ENCODE results near the gene GRSF1. TPM values are rescaled to one million over a fixed set of nuclear protein-coding genes. Genes with fewer than 3 reads are reported as not detected.

Gene GRSF1, protein sequence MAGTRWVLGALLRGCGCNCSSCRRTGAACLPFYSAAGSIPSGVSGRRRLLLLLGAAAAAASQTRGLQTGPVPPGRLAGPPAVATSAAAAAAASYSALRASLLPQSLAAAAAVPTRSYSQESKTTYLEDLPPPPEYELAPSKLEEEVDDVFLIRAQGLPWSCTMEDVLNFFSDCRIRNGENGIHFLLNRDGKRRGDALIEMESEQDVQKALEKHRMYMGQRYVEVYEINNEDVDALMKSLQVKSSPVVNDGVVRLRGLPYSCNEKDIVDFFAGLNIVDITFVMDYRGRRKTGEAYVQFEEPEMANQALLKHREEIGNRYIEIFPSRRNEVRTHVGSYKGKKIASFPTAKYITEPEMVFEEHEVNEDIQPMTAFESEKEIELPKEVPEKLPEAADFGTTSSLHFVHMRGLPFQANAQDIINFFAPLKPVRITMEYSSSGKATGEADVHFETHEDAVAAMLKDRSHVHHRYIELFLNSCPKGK
- total RNA-seq, result 78.1 and 79.3 TPM in 2 replicates

DNA sequence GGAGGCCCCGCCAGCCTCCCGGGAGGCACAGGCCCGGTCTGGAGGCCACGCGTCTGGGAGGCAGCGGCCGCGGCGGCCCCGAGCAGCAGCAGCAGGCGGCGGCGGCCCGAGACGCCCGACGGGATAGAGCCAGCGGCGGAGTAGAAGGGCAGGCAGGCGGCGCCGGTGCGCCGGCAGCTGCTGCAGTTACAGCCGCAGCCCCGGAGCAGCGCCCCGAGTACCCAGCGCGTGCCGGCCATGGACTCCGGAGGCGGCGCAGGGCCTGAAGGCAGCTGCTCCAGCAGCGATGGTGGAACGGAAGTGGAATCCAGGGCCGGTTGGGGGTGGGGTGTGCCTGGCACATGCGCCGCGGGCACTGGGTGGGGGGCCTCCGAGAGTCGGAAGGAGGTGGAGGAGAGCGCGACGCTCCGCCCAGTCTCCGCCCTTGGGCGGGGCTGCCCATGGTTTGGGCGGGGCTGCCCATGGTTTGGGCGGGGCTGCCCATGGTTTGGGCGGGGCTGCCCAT lies at the start of gene GRSF1:
Gene GRSF1, minus strand, starts transcription at position 302 of the 505 bp plus-strand sequence. Its CDS starts 63 bp downstream, at position 239.
- H3K4me3 ChIP-seq (ENCODE audit: insufficient read depth, low read length), result peak within 1 kb of the TSS; percentile 91
- peaks cover 33% of the 10 kb centered on the region for H4K20me1 ChIP-seq (ENCODE audit: insufficient read depth, low read length)
- H3K27ac ChIP-seq (ENCODE audit: low read depth, low read length), result peak within 1 kb of the TSS; percentile 85
- peaks cover 46% of the 10 kb centered on the region for H3K79me2 ChIP-seq (ENCODE audit: insufficient read depth, low read length)
- no peaks in the 10 kb centered on the region for H3K27me3 ChIP-seq (ENCODE audit: insufficient read depth, low read length)
- no peaks in the 10 kb centered on the region for H3K9me3 ChIP-seq (ENCODE audit: low read depth, low read length)
- H3K36me3 ChIP-seq (ENCODE audit: insufficient read depth, low read length), result peaks cover 7% of the 10 kb centered on the region
- TF ChIP-seq, protein P1, sequence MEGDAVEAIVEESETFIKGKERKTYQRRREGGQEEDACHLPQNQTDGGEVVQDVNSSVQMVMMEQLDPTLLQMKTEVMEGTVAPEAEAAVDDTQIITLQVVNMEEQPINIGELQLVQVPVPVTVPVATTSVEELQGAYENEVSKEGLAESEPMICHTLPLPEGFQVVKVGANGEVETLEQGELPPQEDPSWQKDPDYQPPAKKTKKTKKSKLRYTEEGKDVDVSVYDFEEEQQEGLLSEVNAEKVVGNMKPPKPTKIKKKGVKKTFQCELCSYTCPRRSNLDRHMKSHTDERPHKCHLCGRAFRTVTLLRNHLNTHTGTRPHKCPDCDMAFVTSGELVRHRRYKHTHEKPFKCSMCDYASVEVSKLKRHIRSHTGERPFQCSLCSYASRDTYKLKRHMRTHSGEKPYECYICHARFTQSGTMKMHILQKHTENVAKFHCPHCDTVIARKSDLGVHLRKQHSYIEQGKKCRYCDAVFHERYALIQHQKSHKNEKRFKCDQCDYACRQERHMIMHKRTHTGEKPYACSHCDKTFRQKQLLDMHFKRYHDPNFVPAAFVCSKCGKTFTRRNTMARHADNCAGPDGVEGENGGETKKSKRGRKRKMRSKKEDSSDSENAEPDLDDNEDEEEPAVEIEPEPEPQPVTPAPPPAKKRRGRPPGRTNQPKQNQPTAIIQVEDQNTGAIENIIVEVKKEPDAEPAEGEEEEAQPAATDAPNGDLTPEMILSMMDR (IDR thresholded peaks at IDR 0.05; ENCODE audit: extremely low read depth, low read depth, low read length), result no peak
- H3K4me1 ChIP-seq (ENCODE audit: insufficient read depth, low read length), result peaks cover 10% of the 10 kb centered on the region
- DNase-seq (ENCODE audit: insufficient read length, low spot score, missing footprints), result peak; percentile 98
- H2AFZ ChIP-seq (ENCODE audit: low read length), result peak within 1 kb of the TSS; percentile 83
- peak within 1 kb of the TSS; percentile 99 for H3K4me2 ChIP-seq (ENCODE audit: insufficient read depth, low read length)

DNA sequence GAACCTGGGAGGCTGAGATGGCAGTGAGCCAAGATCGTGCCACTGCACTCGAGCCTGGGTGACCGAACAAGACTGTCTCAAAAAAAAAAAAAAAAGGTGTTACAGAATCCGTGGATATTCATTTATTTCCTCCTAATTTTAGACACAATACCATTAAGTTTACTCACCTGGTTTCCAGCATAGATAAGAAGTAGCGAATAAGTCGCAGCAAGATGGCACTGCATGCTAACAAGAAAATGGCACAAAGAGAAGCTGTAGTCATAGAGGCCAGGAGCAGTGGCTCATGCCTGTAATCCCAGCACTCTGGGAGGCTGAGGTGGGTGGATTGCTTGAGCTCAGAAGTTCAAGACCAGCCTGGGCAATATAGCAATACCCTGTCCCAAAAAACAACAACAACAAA lies 45.5 kb upstream of the GRSF1 start:
- TF ChIP-seq, protein P1 (IDR thresholded peaks at IDR 0.05; ENCODE audit: extremely low read depth, low read depth, low read length), result no peak
- H3K4me2 ChIP-seq (ENCODE audit: insufficient read depth, low read length), result no peak overlapping the region
- H3K36me3 ChIP-seq (ENCODE audit: insufficient read depth, low read length), result no peaks in the 10 kb centered on the region
- no peaks in the 10 kb centered on the region for H3K79me2 ChIP-seq (ENCODE audit: insufficient read depth, low read length)
- H3K9me3 ChIP-seq (ENCODE audit: low read depth, low read length), result no peaks in the 10 kb centered on the region
- H3K27ac ChIP-seq (ENCODE audit: low read depth, low read length), result no peak overlapping the region
- no peaks in the 10 kb centered on the region for H4K20me1 ChIP-seq (ENCODE audit: insufficient read depth, low read length)
- H3K4me1 ChIP-seq (ENCODE audit: insufficient read depth, low read length), result no peaks in the 10 kb centered on the region
- no peak overlapping the region for H3K4me3 ChIP-seq (ENCODE audit: insufficient read depth, low read length)
- no peak overlapping the region for H2AFZ ChIP-seq (ENCODE audit: low read length)
- DNase-seq (ENCODE audit: insufficient read length, low spot score, missing footprints), result no peak
- H3K27me3 ChIP-seq (ENCODE audit: insufficient read depth, low read length), result no peaks in the 10 kb centered on the region

DNA sequence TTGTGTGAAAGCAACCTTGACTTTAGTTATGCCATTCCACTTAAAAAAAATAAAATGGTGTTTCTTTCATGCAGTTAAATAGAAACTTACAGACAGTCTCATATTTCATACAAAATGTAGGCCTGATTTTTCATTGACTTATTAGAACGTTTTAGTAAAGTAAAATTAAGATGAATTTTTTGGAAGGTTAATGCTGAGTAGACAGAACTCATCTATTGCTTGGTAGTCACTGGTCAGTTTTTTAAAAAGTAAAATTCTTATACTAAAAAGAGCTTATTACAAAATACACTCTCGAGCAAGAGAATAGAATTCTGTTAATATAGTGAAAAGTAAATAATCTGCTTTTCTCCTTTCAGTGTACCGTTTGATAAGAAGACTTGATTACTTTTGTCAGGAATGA lies 41.0 kb upstream of the GRSF1 start:
- Histone ChIP-seq H3K36me3 (ENCODE audit: insufficient read depth, low read length) (no peaks in the 10 kb centered on the region), H3K27me3 (ENCODE audit: insufficient read depth, low read length) (no peaks in the 10 kb centered on the region), H3K79me2 (ENCODE audit: insufficient read depth, low read length) (no peaks in the 10 kb centered on the region), H3K27ac (ENCODE audit: low read depth, low read length) (no peak overlapping the region), H3K4me3 (ENCODE audit: insufficient read depth, low read length) (no peak overlapping the region), H3K9me3 (ENCODE audit: low read depth, low read length) (no peaks in the 10 kb centered on the region), H4K20me1 (ENCODE audit: insufficient read depth, low read length) (no peaks in the 10 kb centered on the region), H2AFZ (ENCODE audit: low read length) (no peak overlapping the region), H3K4me1 (ENCODE audit: insufficient read depth, low read length) (no peaks in the 10 kb centered on the region), H3K4me2 (ENCODE audit: insufficient read depth, low read length) (no peak overlapping the region)
- no peak for DNase-seq (ENCODE audit: insufficient read length, low spot score, missing footprints)
- TF ChIP-seq, protein P1 (IDR thresholded peaks at IDR 0.05; ENCODE audit: extremely low read depth, low read depth, low read length), result no peak

DNA sequence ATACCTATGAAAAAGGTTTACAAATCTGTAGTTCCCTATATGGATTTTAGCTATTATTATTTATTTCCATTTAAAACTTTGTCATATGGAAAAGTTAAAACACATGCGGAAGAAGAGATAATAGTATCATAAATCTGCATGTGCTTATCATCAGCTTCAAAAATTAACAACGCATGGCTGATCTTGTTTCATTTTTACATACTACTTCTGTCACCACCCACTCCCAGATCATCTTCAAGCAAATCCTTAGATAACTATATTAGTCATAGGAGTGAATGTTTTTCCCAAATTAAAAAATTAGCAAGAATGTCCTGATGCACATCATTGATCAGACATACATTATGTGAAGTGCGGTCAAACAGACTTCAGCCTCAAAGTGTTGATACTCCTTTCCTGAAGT lies 37.9 kb upstream of the GRSF1 start:
- Histone ChIP-seq H3K27me3 (ENCODE audit: insufficient read depth, low read length) (no peaks in the 10 kb centered on the region), H3K4me3 (ENCODE audit: insufficient read depth, low read length) (no peak overlapping the region), H3K9me3 (ENCODE audit: low read depth, low read length) (no peaks in the 10 kb centered on the region), H3K4me1 (ENCODE audit: insufficient read depth, low read length) (peaks cover 7% of the 10 kb centered on the region), H3K79me2 (ENCODE audit: insufficient read depth, low read length) (no peaks in the 10 kb centered on the region), H4K20me1 (ENCODE audit: insufficient read depth, low read length) (no peaks in the 10 kb centered on the region), H3K4me2 (ENCODE audit: insufficient read depth, low read length) (no peak overlapping the region), H3K36me3 (ENCODE audit: insufficient read depth, low read length) (no peaks in the 10 kb centered on the region), H3K27ac (ENCODE audit: low read depth, low read length) (no peak overlapping the region), H2AFZ (ENCODE audit: low read length) (no peak overlapping the region)
- TF ChIP-seq, protein P1 (IDR thresholded peaks at IDR 0.05; ENCODE audit: extremely low read depth, low read depth, low read length), result no peak
- DNase-seq (ENCODE audit: insufficient read length, low spot score, missing footprints), result no peak
